Measurements from ENCODE around the gene PTPN9.

GRCh38 chr15:75430259-75430658 is 148.9 kb downstream of the PTPN9 start:
- TF ChIP-seq EZH2 (IDR thresholded peaks at IDR 0.05; ENCODE audit: insufficient read depth, poor library complexity, severe bottlenecking) (no peak), EZH2phosphoT487 (IDR thresholded peaks at IDR 0.05; ENCODE audit: insufficient read depth, low read depth) (no peak)

Measured in GM23248 (cell line).